Gastrocnemius medialis (tissue), 4 donors: ENCODE measurements around the gene PLBD2.

Source experiments
- POLR2A ChIP-seq, 2 donors: fragments of 450-650 bp; IDR thresholded peaks; one replicate each; pipeline ENCODE4 v1.6.1; 2017; ENCODE audit warnings: antibody characterized with exemption in 2 of 2, mild to moderate bottlenecking in 2 of 2, moderate library complexity in 2 of 2
- TF ChIP-seq, protein P1 (sequence below), 5 experiments: fragments of 450-650 bp in 3 of 5; fragments of 200-600 bp in 2 of 5; sonication (generic) in 2 of 5; IDR thresholded peaks in 4 of 5; conservative IDR thresholded peaks in 1 of 5; 1 replicate in 4 of 5; 2 replicates in 1 of 5; pipeline ENCODE4 v1.5.1; 2016 to 2019; ENCODE audit warnings: antibody characterized with exemption in 5 of 5, mild to moderate bottlenecking in 3 of 5, moderate library complexity in 3 of 5

DNA sequence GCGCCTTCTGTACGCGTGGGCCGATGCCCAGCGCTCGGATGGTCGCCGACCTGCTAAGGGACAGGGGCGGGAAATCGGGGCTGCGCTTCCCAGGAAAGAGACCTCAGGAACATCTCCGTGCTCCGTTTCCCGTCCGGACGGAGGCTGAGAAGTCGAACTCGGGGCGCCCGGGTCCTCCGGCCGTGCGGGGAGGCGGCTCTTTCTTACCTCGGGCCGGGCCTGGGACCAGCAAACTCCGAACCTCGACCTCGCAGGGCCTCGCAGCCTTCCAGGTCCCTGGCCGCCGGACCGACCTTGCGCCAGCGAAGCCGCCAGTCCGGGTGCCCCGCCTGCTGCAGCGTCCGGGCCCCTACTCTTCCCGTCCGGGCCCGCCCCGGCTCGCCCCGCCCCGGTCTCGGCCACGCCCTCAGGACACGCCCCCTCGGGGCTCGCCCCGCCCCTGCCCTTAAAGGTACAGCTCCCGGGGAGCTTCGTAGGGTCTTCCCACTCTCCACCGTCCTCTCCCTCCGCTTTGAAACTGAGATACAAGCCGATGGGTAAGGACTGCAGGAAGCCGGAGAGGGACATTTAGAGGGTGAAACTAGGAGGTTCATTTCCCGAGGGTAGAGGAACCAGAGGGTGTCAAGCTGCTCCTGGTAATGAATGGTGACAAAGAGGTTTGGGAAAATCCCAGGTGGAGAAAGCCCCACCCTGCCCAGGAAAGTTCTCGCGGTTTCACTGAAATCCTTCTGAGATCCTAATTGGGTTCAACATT, 23.4 kb upstream of the PLBD2 start, which contains the start of gene SLC8B1:
- peak; percentile 89 to 92 for TF ChIP-seq POLR2A (IDR thresholded peaks at IDR 0.05)
- TF ChIP-seq, protein P1, sequence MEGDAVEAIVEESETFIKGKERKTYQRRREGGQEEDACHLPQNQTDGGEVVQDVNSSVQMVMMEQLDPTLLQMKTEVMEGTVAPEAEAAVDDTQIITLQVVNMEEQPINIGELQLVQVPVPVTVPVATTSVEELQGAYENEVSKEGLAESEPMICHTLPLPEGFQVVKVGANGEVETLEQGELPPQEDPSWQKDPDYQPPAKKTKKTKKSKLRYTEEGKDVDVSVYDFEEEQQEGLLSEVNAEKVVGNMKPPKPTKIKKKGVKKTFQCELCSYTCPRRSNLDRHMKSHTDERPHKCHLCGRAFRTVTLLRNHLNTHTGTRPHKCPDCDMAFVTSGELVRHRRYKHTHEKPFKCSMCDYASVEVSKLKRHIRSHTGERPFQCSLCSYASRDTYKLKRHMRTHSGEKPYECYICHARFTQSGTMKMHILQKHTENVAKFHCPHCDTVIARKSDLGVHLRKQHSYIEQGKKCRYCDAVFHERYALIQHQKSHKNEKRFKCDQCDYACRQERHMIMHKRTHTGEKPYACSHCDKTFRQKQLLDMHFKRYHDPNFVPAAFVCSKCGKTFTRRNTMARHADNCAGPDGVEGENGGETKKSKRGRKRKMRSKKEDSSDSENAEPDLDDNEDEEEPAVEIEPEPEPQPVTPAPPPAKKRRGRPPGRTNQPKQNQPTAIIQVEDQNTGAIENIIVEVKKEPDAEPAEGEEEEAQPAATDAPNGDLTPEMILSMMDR (IDR thresholded peaks at IDR 0.05 in 4 of 5, conservative IDR thresholded peaks at IDR 0.05 in 1 of 5), result no peak
